HCT116 (cell line): ENCODE results near the gene USP12. TPM values are rescaled to one million over a fixed set of nuclear protein-coding genes. Genes with fewer than 3 reads are reported as not detected.

Source experiments
- ATAC-seq: fragments of 200-7000 bp; cut with Tn5 transposase; 2 replicates; pipeline ENCODE4 v1.9.1; 2020; ENCODE audit warnings: mild to moderate bottlenecking, moderate library complexity
- BruUV-seq: library from RNA; stranded (reverse); fragments of 400-500 nt; replicated peaks from 2 replicates; lab custom pipeline; 2021; lab: Mats Ljungman, UMichigan
- CTCF ChIA-PET: fragments of 300-600 bp; sonication (Branson Sonifier 250); formaldehyde crosslinking; loops from one replicate; lab custom pipeline; 2021; ENCODE audit warnings: antibody characterized with exemption; lab: Charles Lee
- POLR2A ChIA-PET: fragments of 300-600, 350-600 bp; sonication (Branson Sonifier 250); formaldehyde crosslinking; loops from one replicate; lab custom pipeline; 2021; ENCODE audit warnings: antibody characterized with exemption; lab: Charles Lee
- RAD21 ChIA-PET, 2 experiments: fragments of 300-600 bp; sonication (Branson Sonifier 250); formaldehyde crosslinking; loops; one replicate each; lab custom pipeline; 2023; ENCODE audit warnings: low total read pairs in 2 of 2; ENCODE audit not compliant: uncharacterized antibody in 2 of 2, unreplicated experiment in 2 of 2, low non-redundant PET in 1 of 2; lab: Charles Lee
- DNase-seq: peaks from one replicate; pipeline ENCODE4 v3.0.0-alpha.2; 2010; ENCODE audit warnings: low read depth, low spot score
- H2AFZ ChIP-seq: fragments of 200-600 bp; shearing (Covaris generic), sonication (generic); 2 replicates; pipeline ENCODE4 v1.6.1; 2017; ENCODE audit warnings: low read depth, mixed run types, mixed read lengths, antibody characterized with exemption, low read length; ENCODE audit not compliant: poor library complexity, severe bottlenecking
- H3K27ac ChIP-seq: 2 replicates; pipeline ENCODE4 v1.5.1; 2012; ENCODE audit warnings: low read depth, low read length
- H3K27me3 ChIP-seq: fragments of 200-600 bp; sonication (generic); 2 replicates; pipeline ENCODE4 v1.6.1; 2016; ENCODE audit warnings: mixed run types, low read length, mixed read lengths; ENCODE audit not compliant: insufficient read depth
- H3K36me3 ChIP-seq, 2 experiments: fragments of 200-500 bp in 1 of 2; fragments of 200-600 bp in 1 of 2; sonication (Bioruptor generic) in 1 of 2; sonication (generic) in 1 of 2; 2 replicates each; pipeline versions ENCODE4 v1.5.1 to v1.6.1; 2014 to 2016; ENCODE audit warnings: low read length in 2 of 2, inconsistent platforms in 1 of 2, mixed read lengths in 1 of 2, mixed run types in 1 of 2; ENCODE audit not compliant: insufficient read depth in 2 of 2, control insufficient read depth in 1 of 2
- H3K4me1 ChIP-seq, 2 experiments: fragments of 200-600 bp in 1 of 2; sonication (generic) in 1 of 2; 2 replicates each; pipeline versions ENCODE4 v1.5.1 to v1.6.1; 2012 to 2017; ENCODE audit warnings: low read length in 2 of 2, inconsistent platforms in 1 of 2, mild to moderate bottlenecking in 1 of 2, mixed read lengths in 1 of 2, mixed run types in 1 of 2, moderate library complexity in 1 of 2; ENCODE audit not compliant: insufficient read depth in 2 of 2, control insufficient read depth in 1 of 2
- H3K4me2 ChIP-seq: fragments of 200-600 bp; sonication (generic); 2 replicates; pipeline ENCODE4 v1.6.1; 2017; ENCODE audit warnings: mixed run types, low read length, mixed read lengths
- H3K4me3 ChIP-seq, 2 experiments: fragments of 200-600 bp in 1 of 2; sonication (generic) in 1 of 2; replicated peaks in 1 of 2; 2 replicates each; pipeline ENCODE4 v1.5.1; 2011 to 2016; ENCODE audit warnings: low read length in 2 of 2, control low read depth in 1 of 2, low read depth in 1 of 2, mild to moderate bottlenecking in 1 of 2, mixed read lengths in 1 of 2, mixed run types in 1 of 2
- H3K79me2 ChIP-seq: fragments of 200-600 bp; sonication (generic); 2 replicates; pipeline ENCODE4 v1.6.1; 2017; ENCODE audit warnings: mild to moderate bottlenecking, mixed run types, low read length, moderate library complexity, mixed read lengths; ENCODE audit not compliant: insufficient read depth
- H3K9ac ChIP-seq: fragments of 200-600 bp; sonication (generic); 2 replicates; pipeline ENCODE4 v1.6.1; 2016; ENCODE audit warnings: low read length, mixed read lengths
- H3K9me2 ChIP-seq: fragments of 200-600 bp; sonication (generic), shearing (Covaris generic); 2 replicates; pipeline ENCODE4 v1.6.1; 2017; ENCODE audit warnings: mixed run types, mild to moderate bottlenecking, moderate library complexity; ENCODE audit not compliant: insufficient read depth
- H3K9me3 ChIP-seq, 2 experiments: fragments of 200-500 bp in 1 of 2; fragments of 200-600 bp in 1 of 2; sonication (Bioruptor generic) in 1 of 2; sonication (generic) in 1 of 2; 2 replicates each; pipeline ENCODE4 v1.6.1; 2014 to 2017; ENCODE audit warnings: low read length in 2 of 2, mixed read lengths in 2 of 2, inconsistent platforms in 1 of 2, low read depth in 1 of 2, mild to moderate bottlenecking in 1 of 2, mixed run types in 1 of 2, moderate library complexity in 1 of 2; ENCODE audit not compliant: control insufficient read depth in 1 of 2, insufficient read depth in 1 of 2
- H4K20me1 ChIP-seq: fragments of 200-600 bp; sonication (generic), shearing (Covaris generic); 2 replicates; pipeline ENCODE4 v1.6.1; 2017; ENCODE audit warnings: mixed run types, mild to moderate bottlenecking, moderate library complexity; ENCODE audit not compliant: insufficient read depth
- CBX3 ChIP-seq: IDR thresholded peaks from 2 replicates; pipeline ENCODE4 v1.6.1; 2012; ENCODE audit warnings: low read depth
- CEBPB ChIP-seq: IDR thresholded peaks from 2 replicates; pipeline ENCODE4 v1.6.1; 2012; ENCODE audit warnings: low read depth
- EGR1 ChIP-seq: IDR thresholded peaks from 2 replicates; pipeline ENCODE4 v1.6.1; 2012; ENCODE audit warnings: low read depth
- ELF1 ChIP-seq: IDR thresholded peaks from 2 replicates; pipeline ENCODE4 v1.6.1; 2012; ENCODE audit warnings: low read depth, borderline replicate concordance
- EZH2 ChIP-seq: fragments of 200-600 bp; sonication (generic); IDR thresholded peaks from 2 replicates; pipeline ENCODE4 v1.6.1; 2017; ENCODE audit warnings: antibody characterized with exemption, mixed run types
- EZH2phosphoT487 ChIP-seq: fragments of 200-600 bp; IDR thresholded peaks from 2 replicates; pipeline ENCODE4 v1.6.1; 2018; ENCODE audit warnings: antibody characterized with exemption, borderline replicate concordance
- FOSL1 ChIP-seq: IDR thresholded peaks from 2 replicates; pipeline ENCODE4 v1.6.1; 2012; ENCODE audit warnings: low read depth
- JUND ChIP-seq: IDR thresholded peaks from 2 replicates; pipeline ENCODE4 v1.6.1; 2012
- POLR2A ChIP-seq: IDR thresholded peaks from 2 replicates; pipeline ENCODE4 v1.7.0; 2011; ENCODE audit warnings: borderline replicate concordance; ENCODE audit not compliant: insufficient read depth, insufficient read length; ENCODE audit errors: extremely low read depth
- POLR2AphosphoS5 ChIP-seq: IDR thresholded peaks from 2 replicates; pipeline ENCODE4 v1.6.1; 2011; ENCODE audit warnings: mild to moderate bottlenecking, low read depth, low read length, moderate library complexity
- RAD21 ChIP-seq: IDR thresholded peaks from 2 replicates; pipeline ENCODE4 v1.6.1; 2012; ENCODE audit warnings: low read depth, mild to moderate bottlenecking
- SIN3A ChIP-seq: IDR thresholded peaks from 2 replicates; pipeline ENCODE4 v1.6.1; 2012; ENCODE audit warnings: low read depth
- SP1 ChIP-seq: IDR thresholded peaks from 2 replicates; pipeline ENCODE4 v1.6.1; 2012; ENCODE audit warnings: low read depth
- SRF ChIP-seq: IDR thresholded peaks from 2 replicates; pipeline ENCODE4 v1.6.1; 2012; ENCODE audit warnings: low read depth
- TCF7L2 ChIP-seq: IDR thresholded peaks from 2 replicates; pipeline ENCODE4 v1.7.0; 2011; ENCODE audit warnings: borderline replicate concordance, inconsistent platforms; ENCODE audit not compliant: insufficient read depth, insufficient read length; ENCODE audit errors: extremely low read depth
- ZNF274 ChIP-seq: fragments of 200-500 bp; sonication (Bioruptor generic); IDR thresholded peaks from 2 replicates; pipeline ENCODE4 v1.6.1; 2014; ENCODE audit warnings: mild to moderate bottlenecking, low read depth, low read length, inconsistent platforms
- intact Hi-C: fragments of 100-400 bp; cut with micrococcal nuclease; formaldehyde crosslinking; loops from 2 replicates; pipeline ENCODE4 v1.10.0; 2022
- total RNA-seq: library from RNA; stranded (reverse); gene quantifications from one replicate; pipeline ENCODE4 v1.2.1, GENCODE V29; 2021; ENCODE audit not compliant: unreplicated experiment
- TF ChIP-seq, protein P1 (sequence below), 3 experiments: fragments of 200-600 bp in 1 of 3; sonication (generic) in 1 of 3; IDR thresholded peaks in 2 of 3; conservative IDR thresholded peaks in 1 of 3; 2 replicates each; pipeline ENCODE4 v1.5.1; 2012 to 2017; ENCODE audit warnings: low read depth in 2 of 3, low read length in 2 of 3, antibody characterized with exemption in 1 of 3, borderline replicate concordance in 1 of 3, control low read depth in 1 of 3, mild to moderate bottlenecking in 1 of 3, mixed read lengths in 1 of 3, mixed run types in 1 of 3, moderate library complexity in 1 of 3; ENCODE audit not compliant: insufficient read depth in 1 of 3
- TF ChIP-seq, protein P2 (sequence below): IDR thresholded peaks from 2 replicates; pipeline ENCODE4 v1.6.1; 2012; ENCODE audit warnings: low read depth

USP12 gene
- total RNA-seq, 1 experiment from 2014 or later: 28.3 TPM

DNA sequence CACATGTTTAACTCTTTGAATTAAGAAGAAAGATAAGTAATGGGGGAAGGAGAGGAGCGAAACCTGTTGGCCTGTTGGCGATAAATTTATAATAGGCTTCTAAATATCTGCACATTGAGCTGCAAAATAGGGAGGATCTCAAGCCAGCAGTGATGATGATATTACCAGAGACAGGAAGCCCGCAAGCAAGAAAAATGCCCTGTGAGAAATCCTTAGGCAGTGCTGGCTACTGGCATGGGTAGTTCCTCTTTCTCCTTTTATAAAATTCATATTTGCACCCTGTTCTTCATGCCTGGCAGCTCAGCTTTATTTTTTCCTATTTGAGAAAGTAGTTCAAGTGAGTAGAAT, 858 bp upstream of the USP12 start:
- Histone ChIP-seq H3K27me3 (no peaks in the 10 kb centered on the region), H3K9me3 (no peaks in the 10 kb centered on the region), H2AFZ (peak overlapping the region; percentile 82), H3K36me3 (no peaks in the 10 kb centered on the region), H3K9me2 (no peaks in the 10 kb centered on the region), H3K4me3 (peak overlapping the region; percentile 52 to 86), H3K4me2 (peak overlapping the region; percentile 95), H4K20me1 (peaks cover 14% of the 10 kb centered on the region), H3K27ac (peak overlapping the region; percentile 60), H3K4me1 (peaks cover 15 to 36% of the 10 kb centered on the region in 2 experiments; a peak in 3 of 4 replicates), H3K9ac (peak overlapping the region; percentile 80), H3K79me2 (peaks cover 36% of the 10 kb centered on the region)
- no TSS peak for BruUV-seq
- CTCF ChIA-PET: no interaction called here
- intact Hi-C loops: no loop called here
- DNase-seq (no peak), ATAC-seq (no peak)
- no peak for TF ChIP-seq CBX3
- TF ChIP-seq JUND: no peak
- no peak for TF ChIP-seq RAD21
- TF ChIP-seq, protein P1, sequence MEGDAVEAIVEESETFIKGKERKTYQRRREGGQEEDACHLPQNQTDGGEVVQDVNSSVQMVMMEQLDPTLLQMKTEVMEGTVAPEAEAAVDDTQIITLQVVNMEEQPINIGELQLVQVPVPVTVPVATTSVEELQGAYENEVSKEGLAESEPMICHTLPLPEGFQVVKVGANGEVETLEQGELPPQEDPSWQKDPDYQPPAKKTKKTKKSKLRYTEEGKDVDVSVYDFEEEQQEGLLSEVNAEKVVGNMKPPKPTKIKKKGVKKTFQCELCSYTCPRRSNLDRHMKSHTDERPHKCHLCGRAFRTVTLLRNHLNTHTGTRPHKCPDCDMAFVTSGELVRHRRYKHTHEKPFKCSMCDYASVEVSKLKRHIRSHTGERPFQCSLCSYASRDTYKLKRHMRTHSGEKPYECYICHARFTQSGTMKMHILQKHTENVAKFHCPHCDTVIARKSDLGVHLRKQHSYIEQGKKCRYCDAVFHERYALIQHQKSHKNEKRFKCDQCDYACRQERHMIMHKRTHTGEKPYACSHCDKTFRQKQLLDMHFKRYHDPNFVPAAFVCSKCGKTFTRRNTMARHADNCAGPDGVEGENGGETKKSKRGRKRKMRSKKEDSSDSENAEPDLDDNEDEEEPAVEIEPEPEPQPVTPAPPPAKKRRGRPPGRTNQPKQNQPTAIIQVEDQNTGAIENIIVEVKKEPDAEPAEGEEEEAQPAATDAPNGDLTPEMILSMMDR (IDR thresholded peaks at IDR 0.05 in 2 of 3, conservative IDR thresholded peaks at IDR 0.05 in 1 of 3; ENCODE audit: borderline replicate concordance in 1 of 3, insufficient read depth in 1 of 3, low read depth in 2 of 3, low read length in 2 of 3): no peak
- TF ChIP-seq FOSL1: no peak
- TF ChIP-seq ELF1: no peak
- TF ChIP-seq EZH2: no peak
- no peak for TF ChIP-seq POLR2AphosphoS5
- TF ChIP-seq TCF7L2: no peak
- TF ChIP-seq, protein P2, sequence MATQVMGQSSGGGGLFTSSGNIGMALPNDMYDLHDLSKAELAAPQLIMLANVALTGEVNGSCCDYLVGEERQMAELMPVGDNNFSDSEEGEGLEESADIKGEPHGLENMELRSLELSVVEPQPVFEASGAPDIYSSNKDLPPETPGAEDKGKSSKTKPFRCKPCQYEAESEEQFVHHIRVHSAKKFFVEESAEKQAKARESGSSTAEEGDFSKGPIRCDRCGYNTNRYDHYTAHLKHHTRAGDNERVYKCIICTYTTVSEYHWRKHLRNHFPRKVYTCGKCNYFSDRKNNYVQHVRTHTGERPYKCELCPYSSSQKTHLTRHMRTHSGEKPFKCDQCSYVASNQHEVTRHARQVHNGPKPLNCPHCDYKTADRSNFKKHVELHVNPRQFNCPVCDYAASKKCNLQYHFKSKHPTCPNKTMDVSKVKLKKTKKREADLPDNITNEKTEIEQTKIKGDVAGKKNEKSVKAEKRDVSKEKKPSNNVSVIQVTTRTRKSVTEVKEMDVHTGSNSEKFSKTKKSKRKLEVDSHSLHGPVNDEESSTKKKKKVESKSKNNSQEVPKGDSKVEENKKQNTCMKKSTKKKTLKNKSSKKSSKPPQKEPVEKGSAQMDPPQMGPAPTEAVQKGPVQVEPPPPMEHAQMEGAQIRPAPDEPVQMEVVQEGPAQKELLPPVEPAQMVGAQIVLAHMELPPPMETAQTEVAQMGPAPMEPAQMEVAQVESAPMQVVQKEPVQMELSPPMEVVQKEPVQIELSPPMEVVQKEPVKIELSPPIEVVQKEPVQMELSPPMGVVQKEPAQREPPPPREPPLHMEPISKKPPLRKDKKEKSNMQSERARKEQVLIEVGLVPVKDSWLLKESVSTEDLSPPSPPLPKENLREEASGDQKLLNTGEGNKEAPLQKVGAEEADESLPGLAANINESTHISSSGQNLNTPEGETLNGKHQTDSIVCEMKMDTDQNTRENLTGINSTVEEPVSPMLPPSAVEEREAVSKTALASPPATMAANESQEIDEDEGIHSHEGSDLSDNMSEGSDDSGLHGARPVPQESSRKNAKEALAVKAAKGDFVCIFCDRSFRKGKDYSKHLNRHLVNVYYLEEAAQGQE: no peak
- no peak for TF ChIP-seq SRF
- no peak for TF ChIP-seq ZNF274
- no peak for TF ChIP-seq POLR2A
- no peak for TF ChIP-seq CEBPB
- no peak for TF ChIP-seq EZH2phosphoT487
- TF ChIP-seq SIN3A: no peak
- no peak for TF ChIP-seq EGR1
- no peak for TF ChIP-seq SP1
- RAD21 ChIA-PET: no interaction called here
- POLR2A ChIA-PET: interaction anchor here (0.7 to 0.9 kb wide), 2 partner anchors 23 to 209 kb away, joined by 3 read pairs; no protein-coding TSS in a partner anchor
